Ovary (tissue), 9 donors: ENCODE measurements around the gene RFC3. TPM values are rescaled to one million over a fixed set of nuclear protein-coding genes. Genes with fewer than 3 reads are reported as not detected.

ENCODE experiments used
- DNase-seq, 5 donors: peaks; one replicate each; pipeline ENCODE4 v3.0.0-alpha.2; 2019 to 2020
- H3K27ac ChIP-seq, 2 donors: fragments of 200-600 bp; one replicate each; pipeline versions ENCODE4 v1.5.1 to v1.8.0; 2019 to 2022
- H3K27me3 ChIP-seq: fragments of 200-600 bp; one replicate; pipeline ENCODE4 v1.8.0; 2022
- H3K36me3 ChIP-seq: fragments of 200-600 bp; sonication (generic); one replicate; pipeline ENCODE4 v1.5.1; 2019
- H3K4me1 ChIP-seq: one replicate; pipeline ENCODE4 v1.8.1; 2013; ENCODE audit warnings: mild to moderate bottlenecking, moderate library complexity; ENCODE audit not compliant: insufficient read depth
- H3K4me3 ChIP-seq: fragments of 200-600 bp; sonication (generic); one replicate; pipeline ENCODE4 v1.5.1; 2017
- H3K9me3 ChIP-seq, 2 donors: fragments of 200-600 bp in 1 of 2; sonication (generic) in 1 of 2; one replicate each; pipeline versions ENCODE4 v1.5.1 to v1.8.1; 2013 to 2019; ENCODE audit warnings: mild to moderate bottlenecking in 1 of 2, moderate library complexity in 1 of 2
- EP300 ChIP-seq: sonication (generic); formaldehyde crosslinking; IDR thresholded peaks from one replicate; pipeline ENCODE4 v1.6.1; 2017; ENCODE audit warnings: antibody characterized with exemption
- POLR2A ChIP-seq: fragments of 450-650 bp; IDR thresholded peaks from one replicate; pipeline ENCODE4 v1.6.1; 2017; ENCODE audit warnings: antibody characterized with exemption, mild to moderate bottlenecking, moderate library complexity
- WGBS, 3 donors: extraction: QIAGEN DNeasy Blood & Tissue Kit in 1 of 3; methylation state at CpG; one replicate each; pipeline versions ENCODE4 v1.1.5 to v1.1.7; 2013 to 2017; 5-methylcytosine and 5-hydroxymethylcytosine counted together
- intact Hi-C, 4 donors: fragments of 100-400 bp; cut with DNase I; formaldehyde crosslinking; loops; one replicate each; pipeline versions ENCODE4 v1.11.0 to v1.15.1; 2022 to 2023
- polyA plus RNA-seq, 2 donors: library from polyadenylated mRNA; stranded (reverse); fragments of 200-250 nt in 1 of 2; fragments of 350-450 nt in 1 of 2; fragmentation: Illumina TruSeq in 1 of 2; extraction: RNeasy Lipid Tissue Mini Kit (QIAGEN cat#74804) in 1 of 2; gene quantifications; one replicate each; pipeline ENCODE4 v1.2.3, GENCODE V29; 2013 to 2014
- small RNA-seq: library from RNA; depleted of rRNA; stranded (forward); fragments of <200 nt; gene quantifications from one replicate; pipeline ENCODE3, GENCODE V24; 2016
- total RNA-seq, 7 donors: library from RNA; depleted of rRNA in 2 of 7; stranded (reverse); fragments of >200 nt in 2 of 7; fragmentation: NEBNext Ultra II Directional in 3 of 7; extraction: Animal tissue kit (Norgen Biotek cat#: 25700) in 3 of 7; gene quantifications; one replicate each; pipeline versions ENCODE4 v1.1.0 to v1.2.4, GENCODE V29; 2016 to 2023
- TF ChIP-seq, protein P1 (sequence below), 3 donors: fragments of 450-650 bp in 2 of 3; fragments of 200-600 bp in 1 of 3; IDR thresholded peaks; one replicate each; pipeline versions ENCODE4 v1.5.1 to v1.8.0; 2016 to 2022; ENCODE audit warnings: antibody characterized with exemption in 3 of 3, mild to moderate bottlenecking in 1 of 3
- donor health status: DM: no; HTN: no; CAD: no; lungs with moderate emphysema.
- donor health status: DM: no; HTN: no; CAD: no.
- donor health status: Bipolar disorder and iron deficiency.
- donor health status: DM: yes; HTN: yes; CAD: no.
- donor health status: DM: no; HTN: no; CAD: no.
- donor health status: DM: yes; HTN: yes; CAD: no.

Gene RFC3
- total and polyA plus RNA-seq, 9 donors, result 6.9 to 9.4 (median 7.5) TPM

DNA sequence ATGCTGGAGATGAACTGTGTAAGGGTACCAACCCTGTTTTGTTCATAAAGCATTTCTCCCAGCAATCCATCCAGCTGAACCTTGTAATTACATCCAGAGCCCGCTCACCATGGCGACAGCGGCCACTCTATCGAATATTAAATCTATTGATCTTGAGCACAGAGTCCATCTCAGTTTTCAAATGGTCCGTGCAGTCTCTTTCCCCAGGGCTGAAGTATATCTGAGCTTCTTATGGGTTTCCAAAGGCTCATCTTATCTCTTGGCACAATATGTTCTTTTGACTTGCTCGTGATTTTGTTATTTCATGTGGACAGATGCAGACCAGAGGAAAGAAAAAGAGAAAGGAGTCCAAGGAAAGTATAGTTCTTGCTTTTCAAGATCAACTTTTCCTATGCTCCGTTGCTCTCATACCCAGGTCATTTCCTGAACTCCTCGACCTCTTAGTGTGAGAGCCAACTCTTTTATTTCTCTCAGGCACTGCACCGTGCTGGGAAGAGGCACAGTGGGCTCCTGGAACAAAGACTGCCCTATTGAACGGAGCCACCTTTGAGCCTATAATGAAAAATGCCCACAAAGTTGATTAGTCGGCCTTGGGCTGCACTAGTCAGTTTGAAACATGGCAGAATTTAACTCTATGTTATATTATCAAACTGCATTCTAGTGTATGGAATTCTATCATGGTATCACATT, 66.7 kb downstream of the RFC3 start:
- peaks cover 3% of the 10 kb centered on the region for H3K4me1 ChIP-seq
- no peak for DNase-seq
- intact Hi-C loops, result no loop called here
- no peaks in the 10 kb centered on the region for H3K36me3 ChIP-seq
- WGBS, 3 donors, result 53 to 60% (median 56%) methylated on average over 11 of the region's 11 CpGs
- H3K4me3 ChIP-seq, result no peak overlapping the region
- TF ChIP-seq POLR2A (no peak), EP300 (no peak)
- TF ChIP-seq, protein P1, sequence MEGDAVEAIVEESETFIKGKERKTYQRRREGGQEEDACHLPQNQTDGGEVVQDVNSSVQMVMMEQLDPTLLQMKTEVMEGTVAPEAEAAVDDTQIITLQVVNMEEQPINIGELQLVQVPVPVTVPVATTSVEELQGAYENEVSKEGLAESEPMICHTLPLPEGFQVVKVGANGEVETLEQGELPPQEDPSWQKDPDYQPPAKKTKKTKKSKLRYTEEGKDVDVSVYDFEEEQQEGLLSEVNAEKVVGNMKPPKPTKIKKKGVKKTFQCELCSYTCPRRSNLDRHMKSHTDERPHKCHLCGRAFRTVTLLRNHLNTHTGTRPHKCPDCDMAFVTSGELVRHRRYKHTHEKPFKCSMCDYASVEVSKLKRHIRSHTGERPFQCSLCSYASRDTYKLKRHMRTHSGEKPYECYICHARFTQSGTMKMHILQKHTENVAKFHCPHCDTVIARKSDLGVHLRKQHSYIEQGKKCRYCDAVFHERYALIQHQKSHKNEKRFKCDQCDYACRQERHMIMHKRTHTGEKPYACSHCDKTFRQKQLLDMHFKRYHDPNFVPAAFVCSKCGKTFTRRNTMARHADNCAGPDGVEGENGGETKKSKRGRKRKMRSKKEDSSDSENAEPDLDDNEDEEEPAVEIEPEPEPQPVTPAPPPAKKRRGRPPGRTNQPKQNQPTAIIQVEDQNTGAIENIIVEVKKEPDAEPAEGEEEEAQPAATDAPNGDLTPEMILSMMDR (IDR thresholded peaks at IDR 0.05), result no peak
- H3K9me3 ChIP-seq, result no peaks in the 10 kb centered on the region
- H3K27me3 ChIP-seq, result no peaks in the 10 kb centered on the region
- H3K27ac ChIP-seq, result no peak overlapping the region

Small RNA genes lying within 50 kb of the gene (small RNA-seq; reads per million reads assigned to genes)
- not detected for gene RNU5A-4P
